Measurements from ENCODE around the gene SYCE1L. TPM values are rescaled to one million over a fixed set of nuclear protein-coding genes. Genes with fewer than 3 reads are reported as not detected.

Gene SYCE1L
- total and polyA plus RNA-seq, 9 of the 15 experiments (the other 6 are each of a cell fraction or from before 2014, with no cell fraction given): 0.54 to 2.7 (median 1.1) TPM; not detected in 5

DNA sequence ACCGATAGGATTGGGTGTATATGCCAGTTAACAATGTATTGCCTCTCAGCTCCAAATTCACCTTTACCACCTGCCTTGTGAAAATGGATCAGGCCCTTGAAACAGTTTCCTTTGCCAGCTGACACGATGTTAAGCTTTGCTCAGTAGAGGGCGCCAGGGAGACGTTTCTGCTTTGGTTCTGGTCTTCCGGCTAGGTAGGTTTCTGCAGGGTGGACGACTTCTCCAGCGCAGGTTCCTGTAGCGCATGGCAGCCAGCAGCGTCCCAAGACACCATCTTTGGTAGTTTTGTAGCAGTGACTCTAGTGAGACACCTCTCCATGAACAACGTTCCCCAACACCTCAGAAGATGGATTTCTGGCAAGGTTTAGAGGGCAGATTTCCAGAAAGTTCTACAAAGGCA is 24.0 kb downstream of the SYCE1L start (continued):
- TF ChIP-seq, protein P1, sequence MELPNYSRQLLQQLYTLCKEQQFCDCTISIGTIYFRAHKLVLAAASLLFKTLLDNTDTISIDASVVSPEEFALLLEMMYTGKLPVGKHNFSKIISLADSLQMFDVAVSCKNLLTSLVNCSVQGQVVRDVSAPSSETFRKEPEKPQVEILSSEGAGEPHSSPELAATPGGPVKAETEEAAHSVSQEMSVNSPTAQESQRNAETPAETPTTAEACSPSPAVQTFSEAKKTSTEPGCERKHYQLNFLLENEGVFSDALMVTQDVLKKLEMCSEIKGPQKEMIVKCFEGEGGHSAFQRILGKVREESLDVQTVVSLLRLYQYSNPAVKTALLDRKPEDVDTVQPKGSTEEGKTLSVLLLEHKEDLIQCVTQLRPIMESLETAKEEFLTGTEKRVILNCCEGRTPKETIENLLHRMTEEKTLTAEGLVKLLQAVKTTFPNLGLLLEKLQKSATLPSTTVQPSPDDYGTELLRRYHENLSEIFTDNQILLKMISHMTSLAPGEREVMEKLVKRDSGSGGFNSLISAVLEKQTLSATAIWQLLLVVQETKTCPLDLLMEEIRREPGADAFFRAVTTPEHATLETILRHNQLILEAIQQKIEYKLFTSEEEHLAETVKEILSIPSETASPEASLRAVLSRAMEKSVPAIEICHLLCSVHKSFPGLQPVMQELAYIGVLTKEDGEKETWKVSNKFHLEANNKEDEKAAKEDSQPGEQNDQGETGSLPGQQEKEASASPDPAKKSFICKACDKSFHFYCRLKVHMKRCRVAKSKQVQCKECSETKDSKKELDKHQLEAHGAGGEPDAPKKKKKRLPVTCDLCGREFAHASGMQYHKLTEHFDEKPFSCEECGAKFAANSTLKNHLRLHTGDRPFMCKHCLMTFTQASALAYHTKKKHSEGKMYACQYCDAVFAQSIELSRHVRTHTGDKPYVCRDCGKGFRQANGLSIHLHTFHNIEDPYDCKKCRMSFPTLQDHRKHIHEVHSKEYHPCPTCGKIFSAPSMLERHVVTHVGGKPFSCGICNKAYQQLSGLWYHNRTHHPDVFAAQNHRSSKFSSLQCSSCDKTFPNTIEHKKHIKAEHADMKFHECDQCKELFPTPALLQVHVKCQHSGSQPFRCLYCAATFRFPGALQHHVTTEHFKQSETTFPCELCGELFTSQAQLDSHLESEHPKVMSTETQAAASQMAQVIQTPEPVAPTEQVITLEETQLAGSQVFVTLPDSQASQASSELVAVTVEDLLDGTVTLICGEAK (IDR thresholded peaks at IDR 0.05): peak; percentile 76
- TF ChIP-seq, protein P1 (CRISPR knock-in tag; IDR thresholded peaks at IDR 0.05): no peak
- TF ChIP-seq ZNF583 (CRISPR knock-in tag; IDR thresholded peaks at IDR 0.05) (no peak), ZNF384 (IDR thresholded peaks at IDR 0.05; ENCODE audit: low read depth, low read length) (no peak), KLF10 (CRISPR knock-in tag; IDR thresholded peaks at IDR 0.05) (no peak), MTA3 (IDR thresholded peaks at IDR 0.05; ENCODE audit: borderline replicate concordance) (no peak), BCL6 (CRISPR knock-in tag; IDR thresholded peaks at IDR 0.05) (no peak)
- TF ChIP-seq, protein P2, sequence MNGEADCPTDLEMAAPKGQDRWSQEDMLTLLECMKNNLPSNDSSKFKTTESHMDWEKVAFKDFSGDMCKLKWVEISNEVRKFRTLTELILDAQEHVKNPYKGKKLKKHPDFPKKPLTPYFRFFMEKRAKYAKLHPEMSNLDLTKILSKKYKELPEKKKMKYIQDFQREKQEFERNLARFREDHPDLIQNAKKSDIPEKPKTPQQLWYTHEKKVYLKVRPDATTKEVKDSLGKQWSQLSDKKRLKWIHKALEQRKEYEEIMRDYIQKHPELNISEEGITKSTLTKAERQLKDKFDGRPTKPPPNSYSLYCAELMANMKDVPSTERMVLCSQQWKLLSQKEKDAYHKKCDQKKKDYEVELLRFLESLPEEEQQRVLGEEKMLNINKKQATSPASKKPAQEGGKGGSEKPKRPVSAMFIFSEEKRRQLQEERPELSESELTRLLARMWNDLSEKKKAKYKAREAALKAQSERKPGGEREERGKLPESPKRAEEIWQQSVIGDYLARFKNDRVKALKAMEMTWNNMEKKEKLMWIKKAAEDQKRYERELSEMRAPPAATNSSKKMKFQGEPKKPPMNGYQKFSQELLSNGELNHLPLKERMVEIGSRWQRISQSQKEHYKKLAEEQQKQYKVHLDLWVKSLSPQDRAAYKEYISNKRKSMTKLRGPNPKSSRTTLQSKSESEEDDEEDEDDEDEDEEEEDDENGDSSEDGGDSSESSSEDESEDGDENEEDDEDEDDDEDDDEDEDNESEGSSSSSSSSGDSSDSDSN (IDR thresholded peaks at IDR 0.05; ENCODE audit: borderline replicate concordance in 1 of 2, low read depth in 2 of 2, low read length in 2 of 2): no peak
- TF ChIP-seq, protein P3, sequence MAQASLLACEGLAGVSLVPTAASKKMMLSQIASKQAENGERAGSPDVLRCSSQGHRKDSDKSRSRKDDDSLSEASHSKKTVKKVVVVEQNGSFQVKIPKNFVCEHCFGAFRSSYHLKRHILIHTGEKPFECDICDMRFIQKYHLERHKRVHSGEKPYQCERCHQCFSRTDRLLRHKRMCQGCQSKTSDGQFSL (CRISPR knock-in tag; IDR thresholded peaks at IDR 0.05): no peak
- TF ChIP-seq, protein P3 (tag; IDR thresholded peaks at IDR 0.05): no peak
- TF ChIP-seq, protein P4, sequence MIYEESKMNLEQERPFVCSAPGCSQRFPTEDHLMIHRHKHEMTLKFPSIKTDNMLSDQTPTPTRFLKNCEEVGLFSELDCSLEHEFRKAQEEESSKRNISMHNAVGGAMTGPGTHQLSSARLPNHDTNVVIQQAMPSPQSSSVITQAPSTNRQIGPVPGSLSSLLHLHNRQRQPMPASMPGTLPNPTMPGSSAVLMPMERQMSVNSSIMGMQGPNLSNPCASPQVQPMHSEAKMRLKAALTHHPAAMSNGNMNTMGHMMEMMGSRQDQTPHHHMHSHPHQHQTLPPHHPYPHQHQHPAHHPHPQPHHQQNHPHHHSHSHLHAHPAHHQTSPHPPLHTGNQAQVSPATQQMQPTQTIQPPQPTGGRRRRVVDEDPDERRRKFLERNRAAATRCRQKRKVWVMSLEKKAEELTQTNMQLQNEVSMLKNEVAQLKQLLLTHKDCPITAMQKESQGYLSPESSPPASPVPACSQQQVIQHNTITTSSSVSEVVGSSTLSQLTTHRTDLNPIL (CRISPR knock-in tag; IDR thresholded peaks at IDR 0.05): no peak

Data from K562 (cell line).